ENCODE measurements around the gene ADAMTSL1.

DNA sequence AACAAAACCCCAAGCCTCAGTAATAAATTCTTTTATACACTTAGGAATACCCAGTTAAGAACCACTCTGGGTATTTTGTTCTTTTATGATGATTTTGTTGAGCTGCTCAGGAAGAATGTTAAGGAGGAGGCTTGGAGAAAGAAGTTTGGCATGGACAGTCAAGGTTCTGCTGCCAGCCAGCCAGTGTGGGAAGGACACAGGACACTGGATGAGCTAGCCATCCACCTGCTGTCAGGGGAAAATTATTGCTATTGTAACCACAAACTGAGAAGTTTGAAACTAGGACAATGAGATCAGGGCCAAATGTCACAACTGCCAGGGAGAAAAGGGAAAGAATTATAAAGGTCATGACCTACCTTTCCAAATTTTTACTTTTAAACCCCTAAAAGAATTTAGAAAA, 25.9 kb upstream of the ADAMTSL1 start:
- TF ChIP-seq POLR2A (IDR thresholded peaks at IDR 0.05) (no peak), EP300 (IDR thresholded peaks at IDR 0.05) (no peak)
- TF ChIP-seq, protein P1, sequence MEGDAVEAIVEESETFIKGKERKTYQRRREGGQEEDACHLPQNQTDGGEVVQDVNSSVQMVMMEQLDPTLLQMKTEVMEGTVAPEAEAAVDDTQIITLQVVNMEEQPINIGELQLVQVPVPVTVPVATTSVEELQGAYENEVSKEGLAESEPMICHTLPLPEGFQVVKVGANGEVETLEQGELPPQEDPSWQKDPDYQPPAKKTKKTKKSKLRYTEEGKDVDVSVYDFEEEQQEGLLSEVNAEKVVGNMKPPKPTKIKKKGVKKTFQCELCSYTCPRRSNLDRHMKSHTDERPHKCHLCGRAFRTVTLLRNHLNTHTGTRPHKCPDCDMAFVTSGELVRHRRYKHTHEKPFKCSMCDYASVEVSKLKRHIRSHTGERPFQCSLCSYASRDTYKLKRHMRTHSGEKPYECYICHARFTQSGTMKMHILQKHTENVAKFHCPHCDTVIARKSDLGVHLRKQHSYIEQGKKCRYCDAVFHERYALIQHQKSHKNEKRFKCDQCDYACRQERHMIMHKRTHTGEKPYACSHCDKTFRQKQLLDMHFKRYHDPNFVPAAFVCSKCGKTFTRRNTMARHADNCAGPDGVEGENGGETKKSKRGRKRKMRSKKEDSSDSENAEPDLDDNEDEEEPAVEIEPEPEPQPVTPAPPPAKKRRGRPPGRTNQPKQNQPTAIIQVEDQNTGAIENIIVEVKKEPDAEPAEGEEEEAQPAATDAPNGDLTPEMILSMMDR (IDR thresholded peaks at IDR 0.05) = no peak
